ENCODE data around the gene HSD11B2.

GRCh38 chr16:67395105-67395457 lies 35.8 kb upstream of the HSD11B2 start:
- TF ChIP-seq POLR2AphosphoS5 (IDR thresholded peaks at IDR 0.05), result no peak
- TF ChIP-seq CTCF (IDR thresholded peaks at IDR 0.05), result no peak

All from prostate gland (tissue), 2 donors.